ENCODE measurements around the gene MAEA.

The MAEA gene

DNA sequence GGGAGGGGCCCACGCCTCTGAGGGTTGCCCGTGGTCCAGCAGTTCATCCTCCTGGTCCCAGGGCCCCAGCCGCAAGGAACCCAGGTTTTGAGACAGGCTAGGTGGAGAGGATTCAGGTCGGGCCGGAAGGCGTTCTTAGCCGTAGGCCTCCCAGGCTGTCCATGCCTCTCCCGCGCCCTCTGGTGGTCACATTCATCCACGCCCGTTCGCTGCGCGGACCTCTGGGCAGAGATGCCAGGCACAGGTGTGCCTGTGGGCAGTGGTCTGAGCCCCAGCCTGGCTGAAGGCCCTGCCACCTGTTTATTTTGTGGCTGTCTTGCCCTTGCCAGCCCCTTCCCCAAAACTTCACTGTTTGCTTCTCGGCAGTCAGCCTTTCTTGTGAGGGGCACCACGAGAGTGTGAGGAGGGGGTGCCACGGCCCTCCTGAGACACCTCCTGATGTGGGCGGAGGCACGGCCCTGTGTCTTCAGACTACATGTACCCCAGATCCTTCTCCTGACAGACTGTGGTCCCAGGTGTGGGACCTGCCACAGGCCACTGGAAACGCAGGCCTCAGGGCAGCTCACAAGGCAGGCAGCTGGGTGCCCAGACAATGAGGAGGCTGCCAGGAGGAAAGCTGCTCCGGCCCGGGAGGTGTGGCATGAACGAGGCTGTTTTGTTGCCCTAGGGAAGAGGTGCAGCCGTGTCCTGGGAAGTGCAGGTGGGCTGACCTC is 62.3 kb downstream of the MAEA start:
- Histone ChIP-seq H3K4me1 (ENCODE audit: control insufficient read depth, insufficient read depth, low read length) (peaks cover 10% of the 10 kb centered on the region), H3K9ac (ENCODE audit: low read length) (no peak overlapping the region), H3K9me3 (ENCODE audit: control insufficient read depth, insufficient read depth, low read depth, low read length) (no peaks in the 10 kb centered on the region), H3K27ac (ENCODE audit: low read depth, low read length) (no peak overlapping the region), H3K36me3 (ENCODE audit: control insufficient read depth, insufficient read depth, low read length) (peaks cover 61% of the 10 kb centered on the region), H3K4me3 (ENCODE audit: low read depth, low read length) (no peak overlapping the region), H3K27me3 (ENCODE audit: control insufficient read depth, insufficient read depth, low read length) (no peaks in the 10 kb centered on the region)

DNA sequence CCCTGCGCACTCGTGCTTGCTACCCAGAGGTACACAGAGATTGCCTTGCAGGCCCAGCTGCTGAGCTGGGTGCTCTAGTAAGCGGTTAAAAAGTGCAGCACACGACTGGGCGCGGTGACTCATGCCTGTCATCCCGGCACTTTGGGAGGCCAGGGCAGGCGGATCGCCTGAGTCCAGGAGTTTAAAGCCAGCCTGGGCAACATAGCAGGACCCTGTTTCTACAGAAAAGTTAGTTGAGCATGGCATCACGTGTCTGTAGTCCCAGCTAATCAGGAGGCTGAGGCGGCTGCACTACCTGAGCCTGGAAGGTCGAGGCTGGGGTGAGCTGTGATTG is 62.8 kb downstream of the MAEA start:
- no peaks in the 10 kb centered on the region for H3K27me3 ChIP-seq (ENCODE audit: control insufficient read depth, insufficient read depth, low read length)
- H3K27ac ChIP-seq (ENCODE audit: low read depth, low read length), result no peak overlapping the region
- H3K9ac ChIP-seq (ENCODE audit: low read length), result no peak overlapping the region

DNA sequence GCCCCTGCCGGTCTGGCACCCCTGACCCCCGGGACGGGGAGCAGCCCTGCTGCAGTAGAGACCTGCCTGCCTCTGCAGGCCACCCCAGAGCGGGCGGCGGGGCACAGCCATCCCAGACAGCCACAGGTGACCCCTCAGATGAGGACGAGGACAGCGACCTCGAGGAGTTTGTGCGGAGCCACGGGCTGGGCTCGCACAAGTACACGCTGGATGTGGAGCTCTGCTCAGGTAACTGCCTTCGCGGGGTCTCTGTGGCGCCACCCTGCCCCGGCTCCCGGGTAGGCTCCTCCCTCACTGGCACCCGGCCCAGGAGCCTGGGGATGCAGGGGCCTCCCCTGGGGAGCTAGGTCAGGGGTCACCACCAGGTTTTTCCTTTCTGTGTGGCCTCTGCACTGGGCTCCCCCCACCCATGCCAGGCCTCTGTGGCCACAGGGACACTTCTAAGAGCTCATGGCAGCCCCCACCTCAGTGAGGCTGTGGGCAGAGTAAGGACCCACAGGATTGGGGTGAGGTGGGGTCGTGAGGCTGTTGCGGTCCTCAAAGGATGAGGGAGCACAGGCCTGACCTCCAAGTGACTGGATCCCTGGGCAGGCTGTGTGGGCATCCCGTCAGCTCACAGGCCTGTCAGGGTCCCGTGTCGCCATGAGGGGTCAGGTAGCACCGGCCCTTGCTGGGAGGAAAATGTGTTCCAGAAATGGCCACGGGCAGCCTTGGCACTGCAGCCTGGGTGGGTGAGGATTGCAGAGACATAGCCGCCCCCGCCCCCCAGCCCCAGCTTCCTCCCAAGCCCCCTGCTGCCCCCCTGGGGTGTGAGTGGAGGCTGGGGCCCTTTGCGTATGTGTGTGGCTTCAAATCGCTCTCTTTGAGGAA is 63.7 kb downstream of the MAEA start:
- Histone ChIP-seq H3K27ac (ENCODE audit: low read depth, low read length) (no peak overlapping the region), H3K4me3 (ENCODE audit: low read depth, low read length) (no peak overlapping the region), H3K9ac (ENCODE audit: low read length) (no peak overlapping the region), H3K9me3 (ENCODE audit: control insufficient read depth, insufficient read depth, low read depth, low read length) (no peaks in the 10 kb centered on the region), H3K36me3 (ENCODE audit: control insufficient read depth, insufficient read depth, low read length) (peaks cover 69% of the 10 kb centered on the region), H3K4me1 (ENCODE audit: control insufficient read depth, insufficient read depth, low read length) (peaks cover 3% of the 10 kb centered on the region), H3K27me3 (ENCODE audit: control insufficient read depth, insufficient read depth, low read length) (no peaks in the 10 kb centered on the region)

More for the DNA sequence above, 62.8 kb downstream of the MAEA start:
- Histone ChIP-seq H3K9me3 (ENCODE audit: control insufficient read depth, insufficient read depth, low read depth, low read length) (no peaks in the 10 kb centered on the region), H3K4me1 (ENCODE audit: control insufficient read depth, insufficient read depth, low read length) (peaks cover 10% of the 10 kb centered on the region), H3K4me3 (ENCODE audit: low read depth, low read length) (no peak overlapping the region), H3K36me3 (ENCODE audit: control insufficient read depth, insufficient read depth, low read length) (peaks cover 65% of the 10 kb centered on the region)

DNA sequence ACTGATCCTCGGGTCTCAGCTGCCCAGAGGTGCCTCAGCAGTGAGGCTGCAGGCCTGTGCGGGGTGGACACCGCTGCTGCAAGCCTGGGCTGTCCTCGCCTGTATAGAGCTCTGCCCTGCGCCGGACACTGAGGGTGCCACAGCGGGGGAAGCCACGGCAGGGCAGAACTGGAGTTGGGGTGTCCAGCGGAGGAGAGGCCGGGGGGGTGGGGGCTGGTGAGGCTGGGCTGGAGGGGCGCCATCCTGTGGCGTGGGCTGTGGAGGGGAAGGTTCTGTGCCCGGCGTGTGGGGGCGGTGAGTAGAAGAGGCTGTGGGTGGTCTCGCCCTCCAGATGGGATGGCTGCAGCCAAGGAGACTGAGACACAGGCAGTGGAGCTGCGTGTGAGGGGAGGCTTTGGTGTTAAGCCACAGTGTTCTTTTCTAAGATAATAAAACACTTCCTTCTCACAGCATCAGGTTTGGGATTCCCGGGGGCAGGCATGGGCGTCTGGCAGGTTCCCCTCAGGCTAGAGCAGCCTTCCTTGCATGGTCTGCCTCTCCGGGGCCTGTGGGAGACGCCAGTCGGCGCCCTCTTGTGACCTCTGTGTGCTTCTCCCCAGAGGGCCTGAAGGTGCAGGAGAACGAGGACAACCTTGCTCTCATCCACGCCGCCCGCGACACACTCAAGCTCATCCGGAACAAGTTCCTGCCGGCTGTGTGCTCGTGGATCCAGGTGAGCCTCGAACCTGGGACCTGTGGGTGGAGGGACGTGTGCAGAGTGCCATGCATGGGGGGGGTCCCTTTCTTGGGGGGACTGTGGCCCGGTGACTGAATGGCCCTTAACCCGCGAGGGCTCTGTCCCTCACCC is 64.7 kb downstream of the MAEA start:
- H3K36me3 ChIP-seq (ENCODE audit: control insufficient read depth, insufficient read depth, low read length), result peaks cover 72% of the 10 kb centered on the region
- no peak overlapping the region for H3K27ac ChIP-seq (ENCODE audit: low read depth, low read length)
- no peaks in the 10 kb centered on the region for H3K27me3 ChIP-seq (ENCODE audit: control insufficient read depth, insufficient read depth, low read length)
- no peak overlapping the region for H3K9ac ChIP-seq (ENCODE audit: low read length)
- H3K4me1 ChIP-seq (ENCODE audit: control insufficient read depth, insufficient read depth, low read length), result no peaks in the 10 kb centered on the region
- no peak overlapping the region for H3K4me3 ChIP-seq (ENCODE audit: low read depth, low read length)
- H3K9me3 ChIP-seq (ENCODE audit: control insufficient read depth, insufficient read depth, low read depth, low read length), result no peaks in the 10 kb centered on the region

DNA sequence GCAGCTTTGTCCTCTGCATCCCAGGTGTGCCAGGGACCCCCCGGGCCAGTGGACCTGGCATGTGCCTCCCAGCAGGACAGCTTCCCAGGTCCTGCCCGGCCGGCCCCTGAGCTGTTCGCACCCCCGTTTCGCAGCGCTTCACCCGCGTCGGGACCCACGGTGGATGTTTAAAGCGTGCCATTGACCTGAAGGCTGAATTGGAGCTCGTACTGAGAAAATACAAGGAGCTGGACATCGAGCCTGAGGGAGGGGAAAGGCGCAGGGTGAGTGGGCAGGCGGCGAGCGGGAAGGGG is 65.2 kb downstream of the MAEA start:
- no peaks in the 10 kb centered on the region for H3K4me1 ChIP-seq (ENCODE audit: control insufficient read depth, insufficient read depth, low read length)
- H3K27ac ChIP-seq (ENCODE audit: low read depth, low read length), result no peak overlapping the region
- H3K36me3 ChIP-seq (ENCODE audit: control insufficient read depth, insufficient read depth, low read length), result peaks cover 70% of the 10 kb centered on the region
- H3K4me3 ChIP-seq (ENCODE audit: low read depth, low read length), result no peak overlapping the region
- no peaks in the 10 kb centered on the region for H3K9me3 ChIP-seq (ENCODE audit: control insufficient read depth, insufficient read depth, low read depth, low read length)
- no peaks in the 10 kb centered on the region for H3K27me3 ChIP-seq (ENCODE audit: control insufficient read depth, insufficient read depth, low read length)
- H3K9ac ChIP-seq (ENCODE audit: low read length), result no peak overlapping the region

DNA sequence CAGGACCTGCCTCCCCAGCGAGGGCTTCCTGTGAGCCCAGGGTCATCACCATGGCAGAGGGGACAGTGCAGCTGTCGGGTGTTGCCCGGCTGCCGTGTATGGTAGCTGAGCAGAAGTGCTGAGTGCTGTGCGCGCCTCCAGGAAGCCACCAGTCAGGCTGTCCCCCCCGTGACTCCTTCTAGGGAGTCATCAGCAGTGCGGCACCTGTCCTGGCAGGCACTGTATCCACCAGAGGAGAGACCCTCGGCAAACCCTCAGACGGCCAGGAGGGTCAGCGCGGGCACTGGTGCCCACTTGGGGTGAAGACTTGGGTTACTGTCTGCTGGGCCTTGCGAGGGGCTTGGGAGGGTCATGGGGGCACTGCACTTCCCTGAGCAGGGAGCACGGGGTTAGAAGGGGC is 65.7 kb downstream of the MAEA start:
- no peaks in the 10 kb centered on the region for H3K4me1 ChIP-seq (ENCODE audit: control insufficient read depth, insufficient read depth, low read length)
- no peak overlapping the region for H3K27ac ChIP-seq (ENCODE audit: low read depth, low read length)
- no peaks in the 10 kb centered on the region for H3K9me3 ChIP-seq (ENCODE audit: control insufficient read depth, insufficient read depth, low read depth, low read length)
- H3K9ac ChIP-seq (ENCODE audit: low read length), result no peak overlapping the region
- H3K27me3 ChIP-seq (ENCODE audit: control insufficient read depth, insufficient read depth, low read length), result no peaks in the 10 kb centered on the region
- H3K36me3 ChIP-seq (ENCODE audit: control insufficient read depth, insufficient read depth, low read length), result peaks cover 68% of the 10 kb centered on the region
- no peak overlapping the region for H3K4me3 ChIP-seq (ENCODE audit: low read depth, low read length)

DNA sequence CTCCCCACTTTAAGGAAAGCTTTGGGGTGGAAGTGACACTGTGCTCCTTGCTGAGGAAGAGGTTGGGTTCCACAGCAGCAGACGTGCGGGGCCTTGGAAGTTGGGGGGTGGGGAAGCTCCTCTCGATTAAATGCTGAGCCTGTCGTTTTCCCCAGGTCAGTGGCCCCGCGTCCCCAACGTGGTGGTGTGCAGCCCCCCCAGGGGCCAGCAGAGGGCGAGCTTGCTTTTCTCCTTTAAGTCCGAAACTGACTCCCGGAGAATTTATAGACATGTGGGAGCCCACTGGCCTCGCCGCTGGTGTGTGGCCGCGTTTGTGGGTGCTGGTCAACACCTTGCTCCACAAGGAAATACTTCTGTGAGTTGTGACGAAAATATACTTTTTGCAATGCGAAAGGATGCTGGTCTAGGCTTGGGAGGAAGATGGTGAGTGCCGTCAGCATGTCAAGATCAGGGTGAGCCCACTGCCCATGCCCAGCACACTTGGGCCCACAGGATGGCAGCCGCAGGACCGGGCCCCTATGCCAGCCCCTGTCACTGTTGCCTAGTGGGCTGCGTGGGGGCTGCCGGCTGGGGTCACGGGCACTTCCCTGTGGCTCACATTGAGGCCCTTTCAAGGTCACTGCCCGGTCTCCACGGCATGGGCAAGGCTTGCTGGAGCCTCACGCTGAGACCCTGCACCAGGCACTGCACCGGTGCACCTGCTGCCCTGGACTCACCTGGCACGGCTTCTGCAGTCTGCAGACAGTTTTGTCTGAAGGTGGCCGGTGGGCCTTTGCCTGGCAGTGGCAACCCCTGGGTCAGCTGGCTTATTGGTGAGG is 66.7 kb downstream of the MAEA start:
- H3K27ac ChIP-seq (ENCODE audit: low read depth, low read length), result no peak overlapping the region
- no peak overlapping the region for H3K9ac ChIP-seq (ENCODE audit: low read length)
- no peaks in the 10 kb centered on the region for H3K9me3 ChIP-seq (ENCODE audit: control insufficient read depth, insufficient read depth, low read depth, low read length)
- no peaks in the 10 kb centered on the region for H3K27me3 ChIP-seq (ENCODE audit: control insufficient read depth, insufficient read depth, low read length)
- no peaks in the 10 kb centered on the region for H3K4me1 ChIP-seq (ENCODE audit: control insufficient read depth, insufficient read depth, low read length)
- H3K36me3 ChIP-seq (ENCODE audit: control insufficient read depth, insufficient read depth, low read length), result peaks cover 67% of the 10 kb centered on the region
- no peak overlapping the region for H3K4me3 ChIP-seq (ENCODE audit: low read depth, low read length)

DNA sequence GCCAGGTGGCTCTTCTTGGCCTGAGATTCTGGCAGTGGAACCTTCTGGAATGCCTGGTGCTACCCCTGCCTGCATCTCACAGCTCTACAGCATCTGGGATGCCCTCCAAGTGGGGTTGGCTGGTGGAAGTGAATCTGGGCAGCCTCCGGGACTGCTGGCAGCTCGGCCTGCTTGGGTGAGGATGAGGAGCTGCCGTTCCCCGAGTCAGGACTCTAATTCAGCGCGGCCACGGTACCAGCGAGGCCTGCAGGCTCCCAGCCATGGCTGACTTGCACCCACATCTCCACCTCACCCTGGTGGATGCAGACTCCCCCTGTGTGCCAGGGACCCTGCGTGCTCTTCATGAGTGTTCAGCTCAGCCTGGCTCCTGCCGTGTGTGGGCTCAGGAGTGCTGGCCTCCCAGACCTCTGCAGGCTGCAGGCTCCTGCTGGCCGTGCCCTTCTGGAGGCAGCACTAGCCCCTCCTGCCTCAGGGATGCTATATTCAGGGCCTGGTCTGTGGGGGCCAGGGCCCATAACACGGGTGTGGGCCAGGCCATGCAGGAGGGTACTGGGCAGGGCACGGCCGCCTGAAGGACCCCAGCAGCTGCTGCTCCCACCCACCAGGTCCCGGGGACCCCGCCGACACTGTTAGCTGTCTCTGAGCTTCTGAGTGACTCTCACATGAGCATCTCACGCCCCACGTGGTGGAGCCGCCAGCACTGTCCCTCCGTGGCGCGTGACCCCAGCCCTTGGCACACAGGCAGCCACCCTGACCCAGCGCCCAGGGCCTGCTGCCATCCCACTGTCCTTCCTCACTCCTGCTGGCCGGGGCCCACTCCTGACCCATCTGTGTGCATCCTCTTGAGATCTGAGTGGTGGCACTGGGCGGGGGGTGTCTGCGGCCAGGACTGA is 67.9 kb downstream of the MAEA start:
- no peak overlapping the region for H3K27ac ChIP-seq (ENCODE audit: low read depth, low read length)
- no peaks in the 10 kb centered on the region for H3K9me3 ChIP-seq (ENCODE audit: control insufficient read depth, insufficient read depth, low read depth, low read length)
- H3K4me3 ChIP-seq (ENCODE audit: low read depth, low read length), result no peak overlapping the region
- no peak overlapping the region for H3K9ac ChIP-seq (ENCODE audit: low read length)
- H3K36me3 ChIP-seq (ENCODE audit: control insufficient read depth, insufficient read depth, low read length), result peaks cover 60% of the 10 kb centered on the region
- H3K27me3 ChIP-seq (ENCODE audit: control insufficient read depth, insufficient read depth, low read length), result no peaks in the 10 kb centered on the region
- no peaks in the 10 kb centered on the region for H3K4me1 ChIP-seq (ENCODE audit: control insufficient read depth, insufficient read depth, low read length)

DNA sequence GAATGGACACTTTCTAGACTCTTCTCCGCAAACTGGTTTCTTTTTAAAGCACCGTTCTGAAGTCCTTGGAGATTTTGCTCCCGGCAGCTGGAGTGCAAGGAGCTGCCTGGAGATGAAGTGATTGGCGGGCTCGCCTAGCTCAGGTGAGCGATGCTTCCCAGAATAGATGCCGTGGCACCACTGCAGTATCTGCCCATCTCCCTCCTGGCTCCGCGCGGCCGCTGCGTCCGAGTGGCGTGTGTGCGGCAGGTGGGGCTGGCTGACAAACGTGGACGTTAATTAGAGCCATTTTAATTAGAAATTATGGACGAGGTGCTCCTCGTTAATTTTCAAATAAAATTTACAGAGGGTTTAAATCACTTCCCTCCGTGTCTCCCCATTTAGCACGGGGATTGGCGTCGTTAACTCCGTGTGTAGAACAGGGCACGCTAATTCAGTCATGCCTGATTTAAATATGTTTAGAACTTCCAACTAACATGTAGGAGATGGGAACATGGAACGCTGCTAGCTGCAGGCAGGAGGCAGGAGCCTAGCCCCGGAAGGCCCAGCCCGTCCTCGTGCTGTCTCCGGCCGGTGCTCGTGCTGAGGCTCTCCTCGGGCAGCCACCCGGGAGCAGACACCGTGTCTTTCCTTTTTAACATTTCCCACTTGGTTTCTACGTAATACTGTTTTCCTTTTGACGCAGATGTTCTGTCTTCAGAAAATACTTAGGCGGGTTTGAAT is 68.9 kb downstream of the MAEA start:
- H3K4me1 ChIP-seq (ENCODE audit: control insufficient read depth, insufficient read depth, low read length), result no peaks in the 10 kb centered on the region
- H3K4me3 ChIP-seq (ENCODE audit: low read depth, low read length), result no peak overlapping the region
- H3K27ac ChIP-seq (ENCODE audit: low read depth, low read length), result no peak overlapping the region
- H3K36me3 ChIP-seq (ENCODE audit: control insufficient read depth, insufficient read depth, low read length), result peaks cover 53% of the 10 kb centered on the region
- H3K9ac ChIP-seq (ENCODE audit: low read length), result no peak overlapping the region
- H3K27me3 ChIP-seq (ENCODE audit: control insufficient read depth, insufficient read depth, low read length), result no peaks in the 10 kb centered on the region
- no peaks in the 10 kb centered on the region for H3K9me3 ChIP-seq (ENCODE audit: control insufficient read depth, insufficient read depth, low read depth, low read length)
